ENCODE results near the gene DNAJC5G. TPM values are rescaled to one million over a fixed set of nuclear protein-coding genes. Genes with fewer than 3 reads are reported as not detected.

DNAJC5G gene
- total and polyA plus RNA-seq, 9 of the 15 experiments (the other 6 are each of a cell fraction or from before 2014, with no cell fraction given), result not detected

DNA sequence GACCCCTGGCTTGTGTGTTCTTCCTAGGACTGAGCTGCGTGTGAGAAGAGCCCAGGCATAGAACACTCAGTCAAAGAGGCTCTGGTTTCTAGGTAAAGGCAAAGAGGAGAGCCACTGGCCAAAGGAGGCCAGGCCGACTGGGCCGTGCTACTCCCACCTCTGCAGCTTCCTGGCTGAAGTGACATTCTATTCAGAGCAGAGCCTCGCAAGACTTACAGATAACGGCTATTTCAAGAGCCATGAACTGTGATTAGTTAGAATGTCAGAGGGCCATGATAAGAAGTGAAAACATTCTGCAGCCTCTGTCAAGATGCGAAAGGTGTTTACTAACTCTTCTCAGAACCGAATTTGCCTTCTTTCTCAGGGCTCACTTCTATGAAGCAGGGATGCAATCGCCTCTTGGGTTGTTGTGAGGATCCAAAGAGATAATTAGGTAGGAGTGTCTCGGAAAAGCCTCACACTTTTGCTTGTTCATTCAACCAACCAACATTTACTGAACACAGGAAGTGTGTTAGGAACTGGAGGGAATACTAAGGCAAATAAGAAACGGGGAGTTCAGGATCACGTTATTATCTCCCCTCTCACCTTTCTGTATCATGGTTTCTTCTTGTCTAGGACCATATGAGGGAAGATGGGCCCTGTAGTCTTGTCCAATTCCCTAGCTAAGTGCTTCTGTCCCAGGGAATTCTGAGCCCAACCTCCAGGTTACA, 3.4 kb upstream of the DNAJC5G start (continued):
- no peak for TF ChIP-seq ZNF41 (CRISPR knock-in tag; conservative IDR thresholded peaks at IDR 0.05)
- TF ChIP-seq XRCC3 (IDR thresholded peaks at IDR 0.05), result no peak
- TF ChIP-seq NONO (IDR thresholded peaks at IDR 0.05; ENCODE audit: low read depth in 2 of 2, low read length in 1 of 2), result no peak
- TF ChIP-seq SRF (CRISPR knock-in tag; IDR thresholded peaks at IDR 0.05), result no peak
- TF ChIP-seq ZNF668 (CRISPR knock-in tag; IDR thresholded peaks at IDR 0.05), result no peak
- TF ChIP-seq RCOR1 (IDR thresholded peaks at IDR 0.05; ENCODE audit: borderline replicate concordance in 1 of 2, low read depth in 2 of 2, low read length in 2 of 2), result peak in 1 of 2 experiments; percentile 97; a peak in 2 of 4 replicates
- TF ChIP-seq CBFA2T3 (IDR thresholded peaks at IDR 0.05), result peak; percentile 77
- 0 out of 4 replicates have a peak, but pooled peaks of 1 of the 2 experiments have one; percentile 3 for TF ChIP-seq RAD21 (CRISPR knock-in tag; conservative IDR thresholded peaks at IDR 0.05 in 1 of 2, IDR thresholded peaks at IDR 0.05 in 1 of 2)
- peak; percentile 86 for TF ChIP-seq MEIS2 (IDR thresholded peaks at IDR 0.05; ENCODE audit: partially characterized antibody)
- TF ChIP-seq ZNF253 (CRISPR knock-in tag; conservative IDR thresholded peaks at IDR 0.05), result no peak
- peak; percentile 83 to 91 for TF ChIP-seq KDM1A (IDR thresholded peaks at IDR 0.05)
- TF ChIP-seq ELF1 (tag; IDR thresholded peaks at IDR 0.05), result peak; percentile 36; the same call in 1 of the 2 replicates
- no peak for TF ChIP-seq PCBP1 (IDR thresholded peaks at IDR 0.05; ENCODE audit: low read depth, low read length, poor library complexity, severe bottlenecking)
- no peak for TF ChIP-seq DNMT1 (IDR thresholded peaks at IDR 0.05)
- TF ChIP-seq ZNF217 (CRISPR knock-in tag; IDR thresholded peaks at IDR 0.05), result no peak
- TF ChIP-seq ZNF507 (tag; conservative IDR thresholded peaks at IDR 0.05), result peak; percentile 68
- TF ChIP-seq POLR2H (tag; IDR thresholded peaks at IDR 0.05; ENCODE audit: low read depth), result no peak

Data from K562 (cell line).